GM23248 (cell line): ENCODE data around the gene CD163L1. TPM values are rescaled to one million over a fixed set of nuclear protein-coding genes. Genes with fewer than 3 reads are reported as not detected.

ENCODE experiments used
- DNase-seq: peaks from one replicate; pipeline ENCODE4 v3.0.0-alpha.2; 2015
- H2AFZ ChIP-seq: fragments of 200-600 bp; sonication (generic); 2 replicates; pipeline ENCODE4 v1.6.1; 2016; ENCODE audit warnings: antibody characterized with exemption
- H3F3A ChIP-seq: fragments of 200-600 bp; sonication (generic); 2 replicates; pipeline ENCODE4 v1.6.1; 2016; ENCODE audit warnings: mild to moderate bottlenecking, antibody characterized with exemption, mixed run types; ENCODE audit not compliant: insufficient read depth
- H3K27ac ChIP-seq: fragments of 200-600 bp; sonication (generic); 2 replicates; pipeline ENCODE4 v1.5.1; 2016; ENCODE audit warnings: mild to moderate bottlenecking
- H3K27me3 ChIP-seq: fragments of 200-600 bp; sonication (generic); replicated peaks from 2 replicates; pipeline ENCODE4 v1.6.1; 2016; ENCODE audit warnings: mild to moderate bottlenecking; ENCODE audit not compliant: insufficient read depth
- H3K36me3 ChIP-seq: fragments of 200-600 bp; sonication (generic); 2 replicates; pipeline ENCODE4 v1.6.1; 2016; ENCODE audit warnings: low read depth, mild to moderate bottlenecking
- H3K4me1 ChIP-seq: fragments of 200-600 bp; sonication (generic); 2 replicates; pipeline ENCODE4 v1.6.1; 2016; ENCODE audit warnings: mild to moderate bottlenecking; ENCODE audit not compliant: insufficient read depth
- H3K4me2 ChIP-seq: fragments of 200-600 bp; sonication (generic); one replicate; pipeline ENCODE4 v1.6.1; 2016; ENCODE audit warnings: mild to moderate bottlenecking; ENCODE audit not compliant: unreplicated experiment
- H3K4me3 ChIP-seq: fragments of 200-600 bp; sonication (generic); 2 replicates; pipeline ENCODE4 v1.5.1; 2016; ENCODE audit warnings: mild to moderate bottlenecking
- H3K79me2 ChIP-seq: fragments of 200-600 bp; sonication (generic); 2 replicates; pipeline ENCODE4 v1.6.1; 2016; ENCODE audit warnings: mild to moderate bottlenecking; ENCODE audit not compliant: insufficient read depth
- H3K9ac ChIP-seq: fragments of 200-600 bp; sonication (generic); 2 replicates; pipeline ENCODE4 v1.6.1; 2016; ENCODE audit warnings: mild to moderate bottlenecking
- H3K9me2 ChIP-seq: fragments of 200-600 bp; sonication (generic); 2 replicates; pipeline ENCODE4 v1.6.1; 2016; ENCODE audit warnings: mixed run types, mild to moderate bottlenecking, moderate library complexity; ENCODE audit not compliant: insufficient read depth
- H3K9me3 ChIP-seq: fragments of 200-600 bp; sonication (generic); one replicate; pipeline ENCODE4 v1.6.1; 2017; ENCODE audit warnings: low read depth
- H4K20me1 ChIP-seq: fragments of 200-600 bp; sonication (generic); 2 replicates; pipeline ENCODE4 v1.6.0; 2016; ENCODE audit not compliant: insufficient read depth
- EZH2 ChIP-seq: fragments of 200-600 bp; sonication (generic); IDR thresholded peaks from 2 replicates; pipeline ENCODE4 v1.6.1; 2018; ENCODE audit warnings: antibody characterized with exemption, mild to moderate bottlenecking; ENCODE audit not compliant: insufficient read depth, poor library complexity, severe bottlenecking
- EZH2phosphoT487 ChIP-seq: fragments of 200-600 bp; sonication (generic); IDR thresholded peaks from 2 replicates; pipeline ENCODE4 v1.6.1; 2018; ENCODE audit warnings: antibody characterized with exemption, moderate library complexity, mild to moderate bottlenecking, low read depth; ENCODE audit not compliant: insufficient read depth
- WGBS, 2 experiments: methylation state at CpG; one replicate each; pipeline ENCODE4 v1.1.6; 2015 to 2017; ENCODE audit warnings: low lambda C conversion rate in 2 of 2, low coverage in 1 of 2; ENCODE audit errors: missing lambda C conversion rate in 2 of 2; 5-methylcytosine and 5-hydroxymethylcytosine counted together
- in situ Hi-C: fragments of 300-500 bp; cut with MboI; formaldehyde crosslinking; loops from 2 replicates; pipeline ENCODE4 v1.15.0; 2020
- polyA plus RNA-seq: library from polyadenylated mRNA; unstranded; fragments of >200 nt; fragmentation: Nextera tagmentation; extraction: Ambion mirVana; gene quantifications from 2 replicates; pipeline ENCODE4 v1.2.1, GENCODE V29; 2016
- total RNA-seq: library from RNA; depleted of rRNA; stranded (reverse); fragments of >200 nt; shearing (Covaris generic); gene quantifications from 2 replicates; pipeline ENCODE4 v1.2.3, GENCODE V29; 2014

CD163L1 gene
- total and polyA plus RNA-seq, 2 experiments from 2014 or later, result 0.43 to 2.5 TPM

DNA sequence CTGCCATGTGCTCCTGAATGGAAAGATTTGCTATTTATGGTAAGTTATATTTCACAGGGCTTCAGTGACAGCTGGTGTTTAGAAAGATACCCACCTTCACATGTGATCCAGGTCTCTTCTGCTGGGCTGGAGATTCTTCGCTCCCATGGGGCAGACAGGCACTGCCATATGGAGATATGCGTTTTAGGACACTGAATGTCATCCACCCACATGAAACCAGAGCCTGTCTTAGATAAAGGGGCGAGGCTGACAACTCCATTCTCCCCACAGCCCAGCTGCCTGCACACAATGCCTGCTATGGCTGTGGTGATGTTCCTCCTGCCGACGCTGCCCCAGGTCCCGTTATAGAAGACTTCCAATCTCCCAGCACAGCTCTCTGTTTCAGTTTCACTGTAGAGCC is 70.7 kb downstream of the CD163L1 start:
- 10 to 11% methylated on average over 6 of the region's 6 CpGs for WGBS, 2 experiments
- no peaks in the 10 kb centered on the region for H3K36me3 ChIP-seq
- H3K9me2 ChIP-seq, result no peaks in the 10 kb centered on the region
- H3K27me3 ChIP-seq, result no peaks in the 10 kb centered on the region
- H3K4me3 ChIP-seq, result no peak overlapping the region
- H3K9ac ChIP-seq, result no peak overlapping the region
- TF ChIP-seq EZH2 (no peak), EZH2phosphoT487 (no peak)
- peaks cover 9% of the 10 kb centered on the region; the same call in 1 of the 2 replicates for H3K4me1 ChIP-seq
- no peaks in the 10 kb centered on the region for H3K9me3 ChIP-seq
- no peak overlapping the region for H3K27ac ChIP-seq
- peak overlapping the region; percentile 41; the same call in 1 of the 2 replicates for H2AFZ ChIP-seq
- in situ Hi-C loops, result loop anchor here (10.0 kb wide), 1 partner anchor 242 kb away; no protein-coding TSS in a partner anchor
- H4K20me1 ChIP-seq, result no peaks in the 10 kb centered on the region
- H3K79me2 ChIP-seq, result no peaks in the 10 kb centered on the region
- peaks cover 6% of the 10 kb centered on the region; the same call in 1 of the 2 replicates for H3F3A ChIP-seq
- H3K4me2 ChIP-seq, result no peak overlapping the region
- DNase-seq, result peak; percentile 11

DNA sequence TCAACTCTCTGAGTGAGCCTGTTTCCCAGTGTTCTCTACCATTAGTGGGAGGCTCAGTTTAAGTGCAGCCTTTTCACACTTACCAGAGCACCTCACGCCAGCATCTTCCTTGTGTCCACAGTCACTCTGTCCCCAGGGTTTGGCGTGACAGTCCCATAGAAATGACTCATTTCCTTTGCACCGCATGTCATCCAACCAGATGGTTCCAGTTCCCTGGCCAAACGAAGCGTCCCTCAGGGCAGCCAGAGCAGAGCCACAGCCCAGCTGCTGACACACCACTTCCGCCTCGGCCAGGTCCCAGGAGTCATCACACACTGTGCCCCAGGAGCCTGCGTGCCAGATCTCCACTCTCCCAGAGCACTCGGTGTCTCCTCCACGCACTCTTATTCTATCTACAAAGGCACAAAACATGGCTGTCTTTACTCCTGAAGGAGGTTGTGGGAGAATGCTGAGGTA is 74.7 kb downstream of the CD163L1 start:
- in situ Hi-C loops, result no loop called here
- H3K4me3 ChIP-seq, result peak overlapping the region; percentile 19; the same call in 1 of the 2 replicates
- no peaks in the 10 kb centered on the region for H4K20me1 ChIP-seq
- WGBS, 2 experiments, result 22 to 30% methylated on average over 10 of the region's 10 CpGs
- H3K9ac ChIP-seq, result no peak overlapping the region
- peaks cover 5% of the 10 kb centered on the region; the same call in 1 of the 2 replicates for H3K4me1 ChIP-seq
- TF ChIP-seq EZH2phosphoT487 (no peak), EZH2 (no peak)
- H3K27me3 ChIP-seq, result no peaks in the 10 kb centered on the region
- H3F3A ChIP-seq, result no peaks in the 10 kb centered on the region
- peak overlapping the region; percentile 70 for H2AFZ ChIP-seq
- H3K79me2 ChIP-seq, result no peaks in the 10 kb centered on the region
- H3K9me3 ChIP-seq, result no peaks in the 10 kb centered on the region
- DNase-seq, result peak; percentile 66
- H3K27ac ChIP-seq, result 0 out of 2 replicates have a peak overlapping the region, but pooled peaks have one; percentile 3
- H3K9me2 ChIP-seq, result no peaks in the 10 kb centered on the region
- no peaks in the 10 kb centered on the region for H3K36me3 ChIP-seq
- no peak overlapping the region for H3K4me2 ChIP-seq

DNA sequence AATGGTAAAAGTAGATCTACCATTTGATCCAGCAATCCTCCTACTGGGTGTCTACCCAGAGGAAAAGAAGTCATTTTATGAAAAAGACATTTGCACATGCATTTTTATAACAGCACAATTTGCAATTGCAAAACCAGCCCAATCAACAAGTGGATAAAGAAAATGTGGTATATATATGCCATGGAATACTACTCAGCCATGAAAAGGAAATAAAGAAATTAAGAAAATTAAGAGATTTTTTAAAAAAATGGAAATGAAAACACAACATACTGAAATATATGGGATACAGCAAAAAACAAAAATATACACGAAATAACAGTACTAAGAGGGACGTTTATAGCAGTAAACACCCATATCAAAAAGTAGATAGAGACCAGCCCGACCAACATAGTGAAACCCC is 81.2 kb downstream of the CD163L1 start:
- Histone ChIP-seq H3K4me2 (no peak overlapping the region), H3K9ac (no peak overlapping the region), H4K20me1 (no peaks in the 10 kb centered on the region), H3K79me2 (no peaks in the 10 kb centered on the region), H3K4me1 (0 out of 2 replicates have a peak, but pooled peaks cover 2% of the 10 kb centered on the region), H3F3A (no peaks in the 10 kb centered on the region), H3K27me3 (peaks cover 28% of the 10 kb centered on the region; the same call in 1 of the 2 replicates), H3K9me2 (no peaks in the 10 kb centered on the region), H3K9me3 (no peaks in the 10 kb centered on the region), H3K27ac (no peak overlapping the region), H3K4me3 (no peak overlapping the region), H2AFZ (no peak overlapping the region), H3K36me3 (no peaks in the 10 kb centered on the region)
- in situ Hi-C loops, result no loop called here
- 17% methylated on average over 3 of the region's 3 CpGs for WGBS, 2 experiments
- TF ChIP-seq EZH2 (no peak), EZH2phosphoT487 (no peak)
- DNase-seq, result no peak

DNA sequence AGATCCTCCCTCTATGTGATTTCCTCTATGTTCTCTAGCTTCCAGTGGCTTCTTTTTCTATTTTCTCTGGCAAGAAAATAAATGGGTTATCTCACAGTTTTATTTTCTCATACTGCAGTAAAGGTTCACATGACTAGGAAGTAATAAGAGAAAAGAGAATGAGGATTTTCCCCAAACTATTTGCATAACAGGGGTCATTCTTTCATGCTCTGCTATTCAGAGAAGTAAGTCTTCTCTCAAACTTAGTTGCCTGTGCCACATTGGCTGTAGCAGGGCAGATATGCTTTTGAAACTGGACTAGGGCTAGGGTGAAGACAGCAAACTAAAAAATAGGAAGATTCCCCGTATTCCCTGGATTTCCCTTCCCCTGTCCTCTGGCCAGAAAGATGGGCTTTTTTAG is 82.7 kb downstream of the CD163L1 start:
- in situ Hi-C loops, result no loop called here
- H4K20me1 ChIP-seq, result no peaks in the 10 kb centered on the region
- no peak for TF ChIP-seq EZH2
- no peaks in the 10 kb centered on the region for H3K9me3 ChIP-seq
- H3K9ac ChIP-seq, result no peak overlapping the region
- H3K79me2 ChIP-seq, result no peaks in the 10 kb centered on the region
- no peaks in the 10 kb centered on the region for H3K9me2 ChIP-seq
- no peak overlapping the region for H3K4me2 ChIP-seq
- H3K36me3 ChIP-seq, result no peaks in the 10 kb centered on the region
- no peak overlapping the region for H3K27ac ChIP-seq
- H3K4me3 ChIP-seq, result no peak overlapping the region
- H3K27me3 ChIP-seq, result peaks cover 33% of the 10 kb centered on the region; the same call in 1 of the 2 replicates
- DNase-seq, result no peak
- no peaks in the 10 kb centered on the region for H3F3A ChIP-seq
- H3K4me1 ChIP-seq, result no peaks in the 10 kb centered on the region
- 39 to 61% methylated on average over 1 of the region's 1 CpG for WGBS, 2 experiments
- H2AFZ ChIP-seq, result no peak overlapping the region
